Prostate gland (tissue), 2 donors: ENCODE measurements around the gene R3HCC1L. TPM values are rescaled to one million over a fixed set of nuclear protein-coding genes. Genes with fewer than 3 reads are reported as not detected.

Experiments
- DNase-seq: peaks from one replicate; pipeline ENCODE4 v3.0.0-alpha.2; 2019; ENCODE audit warnings: low spot score
- H3K27ac ChIP-seq, 2 donors: fragments of 200-600 bp; sonication (generic); 2 replicates each; pipeline ENCODE4 v1.5.1; 2017 to 2019
- H3K27me3 ChIP-seq: fragments of 200-600 bp; sonication (generic); replicated peaks from 2 replicates; pipeline ENCODE4 v1.5.1; 2019; ENCODE audit not compliant: insufficient read depth
- H3K36me3 ChIP-seq, 2 donors: fragments of 200-600 bp; sonication (generic); 1 replicate in 1 of 2; 2 replicates in 1 of 2; pipeline versions ENCODE4 v1.5.1 to v1.8.1; 2017 to 2019
- H3K4me1 ChIP-seq: fragments of 200-600 bp; sonication (generic); replicated peaks from 2 replicates; pipeline ENCODE4 v1.5.1; 2019
- H3K4me3 ChIP-seq, 2 donors: fragments of 200-600 bp; sonication (generic); 2 replicates each; pipeline ENCODE4 v1.5.1; 2017 to 2019
- H3K9me3 ChIP-seq: fragments of 200-600 bp; sonication (generic); 2 replicates; pipeline ENCODE4 v1.5.1; 2017
- CTCF ChIP-seq, 4 experiments: fragments of 200-600 bp in 2 of 4; fragments of 450-650 bp in 2 of 4; sonication (generic) in 2 of 4; IDR thresholded peaks; 1 replicate in 3 of 4; 2 replicates in 1 of 4; pipeline ENCODE4 v1.5.1; 2016 to 2019; ENCODE audit warnings: antibody characterized with exemption in 4 of 4, mild to moderate bottlenecking in 2 of 4, moderate library complexity in 2 of 4
- POLR2A ChIP-seq: fragments of 450-650 bp; IDR thresholded peaks from one replicate; pipeline ENCODE4 v1.6.1; 2016; ENCODE audit warnings: antibody characterized with exemption, mild to moderate bottlenecking
- POLR2AphosphoS5 ChIP-seq: sonication (generic); formaldehyde crosslinking; IDR thresholded peaks from one replicate; pipeline ENCODE4 v1.6.1; 2017; ENCODE audit warnings: antibody characterized with exemption
- WGBS: methylation state at CpG from one replicate; pipeline ENCODE4 v1.1.5; 2018; 5-methylcytosine and 5-hydroxymethylcytosine counted together
- intact Hi-C: fragments of 100-400 bp; cut with DNase I; formaldehyde crosslinking; loops from one replicate; pipeline ENCODE4 v1.14.2; 2022
- total RNA-seq, 2 donors: library from RNA; depleted of rRNA; stranded (reverse); fragments of >200 nt; gene quantifications; one replicate each; pipeline ENCODE4 v1.1.0, GENCODE V29; 2016

The R3HCC1L gene
- total RNA-seq, 2 donors from 2014 or later = 14.2 to 26.0 TPM

GRCh38 chr10:98107644-98108430 is 26.6 kb upstream of the R3HCC1L start:
- 66% methylated on average over 10 of the region's 10 CpGs for WGBS
- no peak overlapping the region for H3K4me3 ChIP-seq
- TF ChIP-seq CTCF (IDR thresholded peaks at IDR 0.05) (no peak), POLR2AphosphoS5 (no peak), POLR2A (no peak)
- no peak for DNase-seq
- no peaks in the 10 kb centered on the region for H3K9me3 ChIP-seq
- no peaks in the 10 kb centered on the region for H3K36me3 ChIP-seq
- no peaks in the 10 kb centered on the region for H3K4me1 ChIP-seq
- H3K27me3 ChIP-seq = peaks cover 2% of the 10 kb centered on the region
- H3K27ac ChIP-seq = no peak overlapping the region
- intact Hi-C loops = no loop called here

GRCh38 chr10:98110356-98110755 is 24.1 kb upstream of the R3HCC1L start:
- 97% methylated on average over 1 of the region's 1 CpG for WGBS
- DNase-seq = no peak
- no peak overlapping the region for H3K27ac ChIP-seq
- H3K27me3 ChIP-seq = peaks cover 2% of the 10 kb centered on the region
- intact Hi-C loops = no loop called here
- no peak overlapping the region for H3K4me3 ChIP-seq
- no peak for TF ChIP-seq CTCF (IDR thresholded peaks at IDR 0.05)
- no peak for TF ChIP-seq POLR2A
- TF ChIP-seq POLR2AphosphoS5 = no peak
- no peaks in the 10 kb centered on the region for H3K9me3 ChIP-seq
- H3K4me1 ChIP-seq = no peaks in the 10 kb centered on the region
- no peaks in the 10 kb centered on the region for H3K36me3 ChIP-seq

- Histone ChIP-seq H3K27ac (no peak overlapping the region), H3K36me3 (no peaks in the 10 kb centered on the region), H3K9me3 (no peaks in the 10 kb centered on the region), H3K4me3 (no peak overlapping the region), H3K27me3 (peaks cover 2% of the 10 kb centered on the region), H3K4me1 (no peaks in the 10 kb centered on the region)
- intact Hi-C loops = no loop called here
- WGBS = 61% methylated on average over 10 of the region's 10 CpGs
- DNase-seq = no peak
- TF ChIP-seq POLR2A = no peak
- TF ChIP-seq CTCF (IDR thresholded peaks at IDR 0.05) = no peak
- no peak for TF ChIP-seq POLR2AphosphoS5
Measured at GRCh38 chr10:98115031-98115787, 19.2 kb upstream of the R3HCC1L start.

GRCh38 chr10:98119891-98120290 is 14.6 kb upstream of the R3HCC1L start:
- peaks cover 1% of the 10 kb centered on the region for H3K27me3 ChIP-seq
- WGBS = 90% methylated on average over 4 of the region's 4 CpGs
- H3K4me3 ChIP-seq = no peak overlapping the region
- no peak for DNase-seq
- H3K4me1 ChIP-seq = no peaks in the 10 kb centered on the region
- TF ChIP-seq POLR2AphosphoS5 (no peak), CTCF (IDR thresholded peaks at IDR 0.05) (no peak), POLR2A (no peak)
- no peak overlapping the region for H3K27ac ChIP-seq
- H3K36me3 ChIP-seq = no peaks in the 10 kb centered on the region
- intact Hi-C loops = no loop called here
- H3K9me3 ChIP-seq = no peaks in the 10 kb centered on the region
